ENCODE data around the gene USP3. TPM values are rescaled to one million over a fixed set of nuclear protein-coding genes. Genes with fewer than 3 reads are reported as not detected.

USP3 gene
- total RNA-seq, 1 donor from 2014 or later = 58.1 TPM

GRCh38 chr15:63474810-63475316 lies 29.5 kb upstream of the USP3 start:
- intact Hi-C loops (cut with micrococcal nuclease) = loop anchor here (10.0 kb wide), 1 partner anchor 680 kb away; the partner anchor contains the start of gene SNX22

DNA sequence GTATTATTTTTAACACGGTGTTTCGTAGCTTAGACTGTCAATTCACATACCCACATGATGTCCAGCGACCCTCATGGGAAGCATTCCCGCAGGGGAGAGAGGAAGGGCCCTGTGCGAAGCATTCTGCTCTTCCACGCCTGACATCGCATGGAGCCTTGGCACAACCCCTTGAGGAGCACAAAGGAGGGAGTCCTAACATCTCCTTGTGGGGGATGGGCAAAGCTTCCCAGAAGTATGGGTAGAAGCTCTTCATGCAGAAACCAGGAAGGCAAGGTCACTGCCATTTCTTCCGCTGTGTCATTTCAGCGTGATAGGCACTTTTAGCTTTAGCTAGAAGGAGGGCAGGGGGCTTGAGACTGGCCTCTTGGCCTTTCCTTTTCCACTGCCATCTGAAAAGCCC lies 28.7 kb upstream of the USP3 start:
- intact Hi-C loops (cut with micrococcal nuclease) = loop anchor here (10.0 kb wide), 1 partner anchor 679 kb away; the partner anchor contains the start of gene SNX22

GRCh38 chr15:63476229-63476632 lies 28.2 kb upstream of the USP3 start:
- intact Hi-C loops (cut with micrococcal nuclease) = loop anchor here (10.0 kb wide), 1 partner anchor 679 kb away; the partner anchor contains the start of gene SNX22

DNA sequence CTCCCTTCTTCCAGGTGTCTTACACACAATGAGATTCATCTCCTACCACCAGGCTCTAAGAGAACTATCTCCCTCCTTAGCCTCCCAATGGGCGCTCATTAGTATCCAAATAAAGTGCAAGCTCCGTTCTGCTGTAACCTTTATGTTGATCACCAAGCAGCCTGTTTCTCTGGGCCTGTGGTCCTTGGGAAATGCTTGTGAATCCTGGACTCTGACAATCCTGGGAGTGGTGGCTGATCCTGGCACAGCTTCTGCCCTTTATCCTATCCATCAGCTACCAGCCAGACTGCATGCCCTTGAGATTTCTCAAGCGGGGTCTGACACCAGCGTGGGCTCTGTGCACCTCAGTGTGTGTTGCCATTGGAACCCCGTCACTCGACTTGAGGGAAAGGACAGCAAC lies 26.1 kb upstream of the USP3 start:
- intact Hi-C loops (cut with micrococcal nuclease) = loop anchor here (10.0 kb wide), 1 partner anchor 677 kb away; the partner anchor contains the start of gene SNX22

DNA sequence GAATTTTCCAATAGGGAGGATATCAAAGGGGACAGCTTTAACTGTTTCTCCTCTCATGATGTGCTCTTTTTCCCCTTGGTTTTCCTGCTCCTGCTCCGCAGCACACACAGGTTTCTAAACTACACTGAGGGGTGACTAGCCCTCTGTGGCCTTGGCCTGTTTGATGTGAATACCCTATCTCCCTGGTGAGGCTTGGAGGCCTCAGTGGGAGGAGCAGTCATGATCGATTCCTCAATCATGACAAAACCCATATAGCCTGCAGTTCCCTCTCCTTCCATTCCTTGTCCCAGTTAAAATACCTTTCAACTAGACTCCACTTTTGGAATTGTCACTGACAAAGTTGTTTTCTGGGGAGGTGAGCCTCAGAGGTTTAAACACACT lies 24.0 kb upstream of the USP3 start:
- intact Hi-C loops (cut with micrococcal nuclease) = no loop called here

DNA sequence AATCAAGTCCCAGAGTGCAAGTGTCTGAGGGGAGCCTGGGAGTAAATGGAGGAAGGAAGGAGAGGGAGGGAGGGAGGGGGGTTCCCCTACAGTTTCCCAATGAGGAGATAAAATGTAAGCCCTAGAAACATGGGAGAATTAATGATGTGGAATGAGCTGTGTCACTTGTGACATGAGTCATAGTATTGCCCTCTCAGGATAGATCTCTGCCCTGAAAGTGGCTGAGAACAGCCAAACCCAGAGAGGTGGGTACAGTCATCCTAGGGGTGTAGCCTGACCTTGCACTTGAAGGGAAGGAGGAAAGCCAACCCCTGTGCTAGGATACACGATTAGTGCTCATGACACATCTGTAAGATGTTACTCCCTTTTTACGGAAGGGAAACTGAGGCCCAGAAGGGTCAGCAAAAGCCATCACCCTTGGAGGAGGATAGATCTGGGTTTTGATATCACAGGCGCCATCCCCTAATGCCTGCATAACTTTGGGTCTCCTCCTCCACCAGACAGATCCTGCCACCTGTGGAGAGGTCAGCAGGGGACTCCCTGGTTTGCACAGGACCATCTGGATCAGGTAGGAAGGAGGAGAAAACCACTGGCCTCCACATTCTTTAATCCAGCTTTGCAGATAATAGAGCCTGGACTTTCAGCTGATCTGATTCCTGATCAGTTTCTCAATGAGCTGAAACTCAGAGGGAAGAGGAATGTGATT lies 23.1 kb upstream of the USP3 start:
- intact Hi-C loops (cut with micrococcal nuclease) = no loop called here

- intact Hi-C loops (cut with micrococcal nuclease) = no loop called here
Measured at GRCh38 chr15:63482874-63483323, 21.5 kb upstream of the USP3 start.

GRCh38 chr15:63483521-63484371 lies 20.6 kb upstream of the USP3 start:
- intact Hi-C loops (cut with micrococcal nuclease) = no loop called here

DNA sequence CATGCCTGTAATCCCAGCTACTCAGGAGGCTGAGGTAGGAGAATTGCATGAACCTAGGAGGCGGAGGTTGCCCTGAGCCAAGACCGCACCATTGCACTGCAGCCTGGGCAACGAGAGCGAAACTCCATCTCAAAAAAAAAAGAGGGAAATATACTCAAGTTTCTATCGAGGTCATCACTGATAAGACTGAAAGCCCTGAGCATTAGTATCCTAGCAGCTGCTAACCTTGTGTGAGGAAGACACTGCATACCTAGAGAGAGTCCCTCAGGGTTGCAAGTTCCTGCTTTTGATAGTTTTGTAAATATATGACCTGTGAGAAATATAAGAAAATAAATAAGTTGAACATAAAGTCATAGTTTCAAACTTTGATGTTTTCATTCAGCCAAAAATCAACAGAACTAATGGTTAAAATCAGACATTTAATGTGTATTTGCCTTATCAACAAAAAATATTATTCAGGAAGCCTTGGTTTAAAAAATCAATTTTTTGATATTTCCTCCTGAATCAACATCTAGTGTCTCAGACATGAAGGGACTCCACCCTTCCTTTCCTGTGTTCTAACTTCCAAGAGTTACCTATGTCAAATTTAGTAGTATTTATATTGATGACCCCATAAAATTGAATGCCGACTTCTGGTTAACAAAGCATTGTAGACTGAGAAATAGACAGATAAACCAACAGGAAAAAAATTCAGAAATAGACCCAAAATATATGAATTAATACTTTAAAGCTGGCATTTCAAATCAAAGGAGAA lies 19.8 kb upstream of the USP3 start:
- intact Hi-C loops (cut with micrococcal nuclease) = no loop called here

DNA sequence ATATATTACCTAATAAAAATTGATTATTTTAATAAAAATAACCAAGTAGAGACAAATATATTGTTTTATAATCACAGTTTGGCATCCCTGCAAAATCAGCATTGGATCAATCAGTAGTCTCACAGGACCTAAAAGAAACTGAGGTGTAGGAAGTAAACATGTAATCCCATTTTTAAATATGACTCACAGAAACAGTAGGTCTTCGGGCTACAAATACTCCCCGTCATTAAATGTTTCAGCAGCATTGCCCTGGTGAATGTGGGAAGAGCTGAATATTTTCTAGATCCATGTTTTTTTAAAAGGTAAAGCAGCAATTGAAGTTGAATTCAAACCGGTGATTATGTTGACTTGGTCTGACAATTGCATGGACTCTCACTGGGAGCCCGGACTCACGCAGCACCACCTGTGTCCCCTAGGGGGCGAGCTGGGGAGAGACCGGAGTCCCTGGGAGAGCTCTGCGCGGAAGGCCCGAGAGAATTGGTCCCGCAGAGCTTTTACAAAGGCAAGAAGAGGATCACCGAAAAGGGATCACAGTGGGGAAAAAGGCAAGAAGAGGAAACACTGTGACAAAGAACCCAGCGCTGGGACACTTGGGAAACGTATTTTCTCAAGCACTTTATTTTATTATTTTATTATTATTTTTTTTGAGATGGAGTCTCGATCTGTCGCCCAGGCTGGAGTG lies 17.2 kb upstream of the USP3 start:
- intact Hi-C loops (cut with micrococcal nuclease) = loop anchor here (2.0 kb wide), 1 partner anchor 16 kb away; no protein-coding TSS in a partner anchor

DNA sequence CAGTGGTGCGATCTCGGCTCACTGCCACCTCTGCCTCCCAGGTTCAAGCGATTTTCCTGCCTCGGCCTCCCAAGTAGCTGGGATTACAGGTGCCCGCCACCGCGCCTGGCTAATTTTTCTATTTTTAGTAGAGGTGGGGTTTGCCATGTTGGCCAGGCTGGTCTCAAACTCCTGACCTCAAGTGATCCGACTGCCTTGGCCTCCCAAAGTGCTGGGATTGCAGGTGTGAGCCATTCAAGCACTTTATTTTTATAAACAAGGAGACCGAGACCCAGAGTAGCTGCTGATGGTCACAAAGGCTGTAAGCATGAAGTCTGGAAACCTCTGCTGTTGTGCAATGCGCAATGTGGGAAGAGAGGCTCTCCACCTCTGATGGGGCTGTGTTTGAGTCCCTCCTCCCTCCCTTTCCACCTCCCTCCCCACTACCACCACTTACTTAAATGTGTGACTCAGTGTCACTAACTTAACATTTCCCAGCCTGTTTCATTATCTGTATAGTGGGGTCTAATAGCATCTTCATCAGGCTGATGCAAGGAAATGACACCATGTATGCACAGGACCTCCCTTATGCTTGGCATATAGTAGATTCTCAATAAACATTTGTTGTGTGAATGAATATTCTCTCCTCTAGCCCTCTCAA lies 16.5 kb upstream of the USP3 start:
- intact Hi-C loops (cut with micrococcal nuclease) = loop anchor here (2.0 kb wide), 1 partner anchor 15 kb away; no protein-coding TSS in a partner anchor

GRCh38 chr15:63488398-63488960 lies 15.9 kb upstream of the USP3 start:
- intact Hi-C loops (cut with micrococcal nuclease) = no loop called here

GRCh38 chr15:63489352-63489751 lies 15.0 kb upstream of the USP3 start:
- intact Hi-C loops (cut with micrococcal nuclease) = no loop called here

GRCh38 chr15:63490345-63491034 lies 13.9 kb upstream of the USP3 start:
- intact Hi-C loops (cut with micrococcal nuclease) = no loop called here

GRCh38 chr15:63491116-63491827 lies 13.1 kb upstream of the USP3 start:
- intact Hi-C loops (cut with micrococcal nuclease) = no loop called here

GRCh38 chr15:63491979-63492378 lies 12.4 kb upstream of the USP3 start:
- intact Hi-C loops (cut with micrococcal nuclease) = no loop called here

- intact Hi-C loops (cut with micrococcal nuclease) = no loop called here
Measured at GRCh38 chr15:63492541-63493077, 11.8 kb upstream of the USP3 start.

- intact Hi-C loops (cut with micrococcal nuclease) = no loop called here
Measured at GRCh38 chr15:63493436-63493835, 11.0 kb upstream of the USP3 start.
